Activated T-helper 1 cell treated with anti-CD3 and anti-CD28 coated beads, Interleukin-12 subunit alpha, Interleukin-12 subunit beta, Interleukin-2, Interleukin-4 antibody, amounts not matched to agents 30 ng/mL and 10 ng/mL and 1 ng/mL, durations not matched to agents 14 hours and 24 hours and 36 hours (primary cell): ENCODE results near the gene SCN5A. TPM values are rescaled to one million over a fixed set of nuclear protein-coding genes. Genes with fewer than 3 reads are reported as not detected.

Source experiments
- DNase-seq: peaks from one replicate; pipeline ENCODE4 v3.0.0; 2021; ENCODE audit warnings: low spot score
- H3K27ac Mint-ChIP-seq: one replicate; pipeline ENCODE4 v1.8.0; 2021; ENCODE audit warnings: mild to moderate bottlenecking, mixed read lengths
- H3K27me3 Mint-ChIP-seq: one replicate; pipeline ENCODE4 v1.8.0; 2022; ENCODE audit warnings: mild to moderate bottlenecking, moderate library complexity, mixed read lengths; ENCODE audit not compliant: insufficient read depth
- H3K36me3 Mint-ChIP-seq: one replicate; pipeline ENCODE4 v1.8.0; 2021; ENCODE audit warnings: low read depth, mixed read lengths
- H3K4me1 Mint-ChIP-seq: one replicate; pipeline ENCODE4 v1.8.0; 2021; ENCODE audit warnings: low read depth, mixed read lengths
- H3K4me3 Mint-ChIP-seq: one replicate; pipeline ENCODE4 v1.8.0; 2021; ENCODE audit warnings: mild to moderate bottlenecking, moderate library complexity, mixed read lengths
- H3K9me3 Mint-ChIP-seq: one replicate; pipeline ENCODE4 v1.8.0; 2021; ENCODE audit warnings: mixed read lengths
- intact Hi-C: fragments of 100-400 bp; cut with micrococcal nuclease; formaldehyde crosslinking; loops from one replicate; pipeline ENCODE4 v1.15.1; 2024
- total RNA-seq: library from RNA; stranded (reverse); gene quantifications from 2 replicates; pipeline ENCODE4 v1.2.3, GENCODE V29; 2022

SCN5A gene
- total RNA-seq, 1 donor from 2014 or later, result not detected

DNA sequence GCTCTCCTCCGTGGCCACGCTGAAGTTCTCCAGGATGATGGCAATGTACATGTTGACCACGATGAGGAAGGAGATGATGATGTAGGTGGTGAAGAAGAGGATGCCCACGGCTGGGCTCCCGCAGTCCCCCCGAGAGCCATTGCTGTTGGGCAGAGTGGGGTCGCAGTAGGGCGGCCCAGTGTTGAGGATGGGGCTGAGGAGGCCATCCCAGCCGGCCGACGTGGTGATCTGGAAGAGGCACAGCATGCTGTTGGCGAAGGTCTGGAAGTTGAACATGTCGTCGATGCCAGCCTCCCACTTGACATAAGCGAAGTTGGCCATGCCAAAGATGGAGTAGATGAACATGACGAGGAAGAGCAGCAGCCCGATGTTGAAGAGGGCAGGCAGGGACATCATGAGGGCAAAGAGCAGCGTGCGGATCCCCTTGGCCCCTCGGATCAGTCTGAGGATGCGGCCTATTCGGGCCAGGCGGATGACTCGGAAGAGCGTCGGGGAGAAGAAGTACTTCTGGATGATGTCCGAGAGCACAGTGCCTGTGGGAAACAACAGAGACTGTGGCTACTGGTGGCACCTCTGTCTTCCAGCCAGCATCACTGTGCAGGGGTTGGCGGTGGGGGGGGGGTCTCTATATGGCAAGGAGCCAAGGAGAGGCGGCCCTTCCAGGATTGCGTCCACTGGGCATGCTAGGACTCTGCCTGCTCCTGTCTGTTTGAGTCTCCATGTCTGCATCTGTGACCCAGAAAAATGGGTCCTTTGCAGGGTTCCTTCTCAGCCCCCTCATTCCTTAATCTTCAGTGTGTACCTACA is 98.3 kb downstream of the SCN5A start:
- Mint-ChIP-seq H3K27ac (no peak overlapping the region), H3K36me3 (no peaks in the 10 kb centered on the region), H3K4me3 (no peak overlapping the region), H3K27me3 (peaks cover 5% of the 10 kb centered on the region), H3K9me3 (no peaks in the 10 kb centered on the region), H3K4me1 (no peaks in the 10 kb centered on the region)
- DNase-seq, result no peak
- intact Hi-C loops, result no loop called here

DNA sequence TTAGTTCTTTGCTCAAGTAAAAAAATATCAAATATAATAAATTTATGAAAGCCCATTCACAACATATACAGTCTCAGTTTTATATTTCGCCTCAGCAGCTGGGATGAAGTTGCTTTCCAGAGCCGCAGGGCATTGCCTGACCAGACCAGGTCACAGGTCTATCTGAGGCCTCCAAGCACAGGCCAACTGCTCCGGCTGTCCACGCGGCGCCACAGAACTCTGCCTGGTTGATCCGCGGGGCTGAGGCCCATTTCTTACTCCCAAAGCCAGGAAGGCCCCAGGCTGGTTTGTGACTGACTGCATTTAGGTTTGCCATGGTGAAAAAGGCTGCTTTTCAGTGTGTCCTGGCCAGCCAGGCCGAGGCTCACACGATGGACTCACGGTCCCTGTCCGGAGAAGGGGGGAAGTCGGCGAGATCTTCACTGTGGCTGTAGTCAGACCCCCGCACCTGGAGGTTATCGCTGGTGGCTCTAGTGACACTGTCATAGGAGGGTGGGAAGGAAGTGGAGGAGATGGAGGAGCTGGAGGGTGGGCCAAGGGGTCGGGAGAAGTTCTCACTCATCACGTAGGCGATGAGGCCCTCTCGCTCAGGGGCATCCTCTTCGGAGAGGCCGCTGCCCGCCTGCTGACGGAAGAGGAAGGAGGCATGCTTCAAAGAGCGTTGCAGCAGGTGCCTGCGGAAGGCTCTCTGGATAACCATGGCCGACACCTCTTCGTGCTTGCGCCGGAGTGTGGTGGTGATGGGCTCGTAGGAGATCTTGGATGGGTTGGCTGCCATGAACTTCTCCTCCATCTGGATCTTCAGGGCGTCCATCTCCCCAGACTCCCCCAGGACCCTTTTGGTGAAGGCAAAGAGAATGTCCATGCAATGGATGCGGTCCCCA is 99.3 kb downstream of the SCN5A start:
- H3K4me1 Mint-ChIP-seq, result no peaks in the 10 kb centered on the region
- no peak for DNase-seq
- H3K9me3 Mint-ChIP-seq, result no peaks in the 10 kb centered on the region
- H3K27me3 Mint-ChIP-seq, result peaks cover 7% of the 10 kb centered on the region
- H3K4me3 Mint-ChIP-seq, result no peak overlapping the region
- intact Hi-C loops, result no loop called here
- H3K36me3 Mint-ChIP-seq, result no peaks in the 10 kb centered on the region
- H3K27ac Mint-ChIP-seq, result no peak overlapping the region

DNA sequence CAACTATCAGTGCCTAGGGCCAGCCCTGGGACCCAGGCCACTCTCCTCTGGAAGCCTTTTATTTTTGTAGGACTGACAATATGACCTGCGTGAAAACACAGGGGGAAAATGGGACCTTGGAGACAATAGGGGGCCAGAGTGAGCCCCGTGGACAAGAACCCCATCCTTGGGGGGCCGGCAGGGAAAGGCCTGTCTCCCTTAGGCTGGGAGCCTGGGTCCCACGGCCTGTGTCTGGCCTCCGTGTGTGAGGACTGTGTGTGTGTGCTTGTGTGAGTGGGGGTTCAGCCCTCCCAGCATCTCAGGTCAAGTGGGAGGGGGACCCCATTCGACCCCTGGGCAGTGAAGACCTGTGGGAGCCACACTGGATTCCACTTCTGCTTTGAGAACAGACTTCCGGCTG is 100.0 kb downstream of the SCN5A start:
- Mint-ChIP-seq H3K27me3 (peaks cover 8% of the 10 kb centered on the region), H3K9me3 (no peaks in the 10 kb centered on the region), H3K4me3 (no peak overlapping the region), H3K4me1 (no peaks in the 10 kb centered on the region), H3K36me3 (no peaks in the 10 kb centered on the region), H3K27ac (no peak overlapping the region)
- DNase-seq, result no peak
- intact Hi-C loops, result no loop called here

DNA sequence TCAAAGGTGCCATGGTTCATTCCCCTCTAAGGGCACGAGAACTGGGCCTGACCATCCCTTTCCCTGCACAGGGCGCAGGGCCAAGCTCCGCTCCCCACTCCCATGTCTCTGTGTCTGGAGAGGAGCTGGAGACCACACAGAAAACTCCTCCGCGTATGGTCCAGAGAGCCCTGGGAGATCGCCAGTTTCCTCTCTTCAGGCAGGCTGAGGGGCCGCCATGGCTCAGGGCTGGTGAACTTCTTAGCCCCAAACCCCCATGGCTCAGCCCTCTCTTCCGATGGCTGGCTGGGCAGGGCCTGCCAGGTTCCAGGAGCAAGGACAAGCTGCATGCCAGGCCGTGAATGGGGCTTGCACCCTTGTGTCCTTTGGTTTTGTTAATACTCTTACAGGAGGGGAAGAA is 100.4 kb downstream of the SCN5A start:
- Mint-ChIP-seq H3K9me3 (no peaks in the 10 kb centered on the region), H3K36me3 (no peaks in the 10 kb centered on the region), H3K27me3 (peaks cover 8% of the 10 kb centered on the region), H3K4me1 (no peaks in the 10 kb centered on the region), H3K4me3 (no peak overlapping the region), H3K27ac (no peak overlapping the region)
- intact Hi-C loops, result no loop called here
- no peak for DNase-seq

DNA sequence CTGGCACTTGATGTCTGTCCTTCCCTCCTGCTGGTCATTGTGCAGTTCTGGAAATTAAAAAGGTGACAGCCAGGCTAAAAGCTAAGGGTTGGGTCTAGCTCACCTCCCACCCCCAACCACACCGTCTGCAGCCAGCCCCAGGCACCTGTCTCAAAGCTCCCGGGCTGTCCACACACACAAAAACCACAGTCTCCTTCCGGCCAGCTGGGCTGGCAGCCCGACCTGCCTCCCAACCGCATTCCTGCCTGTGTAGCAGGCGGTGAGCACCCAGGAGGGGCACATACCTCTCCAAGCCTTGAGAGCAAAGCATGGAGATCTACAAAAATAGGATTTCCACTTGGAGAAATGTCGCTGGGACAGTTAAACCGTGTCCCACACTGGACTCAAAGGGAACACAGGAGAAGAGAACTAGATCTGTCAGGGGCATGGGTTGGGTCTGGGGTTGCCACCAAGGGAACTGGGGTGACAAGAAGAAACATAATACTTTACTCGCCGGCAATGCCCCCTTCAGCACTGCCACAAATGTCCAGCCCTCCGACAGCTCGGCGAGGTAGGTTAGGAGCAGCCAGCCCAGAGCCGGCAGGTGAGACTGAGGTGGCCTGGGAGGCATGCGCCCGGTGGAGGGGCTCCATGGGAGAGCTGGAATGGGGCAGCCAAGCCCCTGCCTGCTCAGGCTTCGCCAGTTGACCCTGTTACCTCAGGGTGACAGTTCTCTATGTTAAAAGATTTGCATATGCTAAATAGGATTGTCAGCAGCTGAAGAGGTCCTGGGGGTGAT is 101.1 kb downstream of the SCN5A start:
- intact Hi-C loops, result no loop called here
- Mint-ChIP-seq H3K9me3 (no peaks in the 10 kb centered on the region), H3K4me3 (no peak overlapping the region), H3K27me3 (peaks cover 8% of the 10 kb centered on the region), H3K36me3 (no peaks in the 10 kb centered on the region), H3K4me1 (no peaks in the 10 kb centered on the region), H3K27ac (no peak overlapping the region)
- no peak for DNase-seq

DNA sequence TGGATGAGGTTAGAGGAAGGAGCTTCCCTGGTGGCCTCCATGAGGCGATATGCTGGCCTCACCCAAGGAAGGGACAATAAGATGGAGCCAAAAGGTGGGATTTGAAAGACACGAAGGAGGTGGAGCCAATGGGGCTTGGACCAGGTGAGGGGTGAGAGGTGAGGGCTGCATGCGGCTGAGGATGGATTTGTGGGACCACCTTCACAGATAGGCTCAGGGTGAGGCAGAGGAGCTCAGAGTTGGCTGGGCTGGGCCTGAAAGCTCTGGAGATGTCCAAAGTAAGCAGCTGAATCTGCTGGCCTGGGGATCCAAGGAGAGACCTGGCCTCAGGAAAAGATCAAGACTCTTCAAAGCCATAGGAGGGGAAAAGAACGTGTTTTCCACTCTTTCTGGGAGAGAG is 103.5 kb downstream of the SCN5A start:
- DNase-seq, result no peak
- peaks cover 8% of the 10 kb centered on the region for H3K27me3 Mint-ChIP-seq

DNA sequence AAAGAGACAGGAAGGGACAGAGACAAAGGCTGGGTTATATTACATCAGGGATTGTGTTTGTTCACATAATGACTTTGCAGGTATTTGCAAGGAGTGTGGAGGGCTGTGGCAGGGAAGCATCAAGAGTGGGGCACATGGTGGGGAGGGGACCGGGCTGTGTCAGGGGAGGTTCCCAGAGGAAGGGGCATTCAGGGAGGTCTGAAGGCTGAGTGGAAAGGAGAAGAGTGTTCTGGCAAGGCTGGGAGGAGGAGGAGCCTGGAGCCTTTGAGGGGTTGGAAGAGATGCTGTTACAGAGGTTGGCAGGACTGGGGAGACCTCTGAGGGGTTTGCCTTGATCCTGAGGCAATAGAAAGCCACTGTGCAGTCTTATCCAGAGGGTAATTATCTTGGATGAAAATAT is 103.9 kb downstream of the SCN5A start:
- no peaks in the 10 kb centered on the region for H3K36me3 Mint-ChIP-seq
- no peaks in the 10 kb centered on the region for H3K4me1 Mint-ChIP-seq
- H3K27me3 Mint-ChIP-seq, result peaks cover 8% of the 10 kb centered on the region
- intact Hi-C loops, result no loop called here
- no peaks in the 10 kb centered on the region for H3K9me3 Mint-ChIP-seq
- H3K4me3 Mint-ChIP-seq, result no peak overlapping the region
- H3K27ac Mint-ChIP-seq, result no peak overlapping the region
- no peak for DNase-seq

More for the DNA sequence above, 103.5 kb downstream of the SCN5A start:
- Mint-ChIP-seq H3K27ac (no peak overlapping the region), H3K36me3 (no peaks in the 10 kb centered on the region), H3K4me1 (no peaks in the 10 kb centered on the region), H3K9me3 (no peaks in the 10 kb centered on the region), H3K4me3 (no peak overlapping the region)
- intact Hi-C loops, result no loop called here

DNA sequence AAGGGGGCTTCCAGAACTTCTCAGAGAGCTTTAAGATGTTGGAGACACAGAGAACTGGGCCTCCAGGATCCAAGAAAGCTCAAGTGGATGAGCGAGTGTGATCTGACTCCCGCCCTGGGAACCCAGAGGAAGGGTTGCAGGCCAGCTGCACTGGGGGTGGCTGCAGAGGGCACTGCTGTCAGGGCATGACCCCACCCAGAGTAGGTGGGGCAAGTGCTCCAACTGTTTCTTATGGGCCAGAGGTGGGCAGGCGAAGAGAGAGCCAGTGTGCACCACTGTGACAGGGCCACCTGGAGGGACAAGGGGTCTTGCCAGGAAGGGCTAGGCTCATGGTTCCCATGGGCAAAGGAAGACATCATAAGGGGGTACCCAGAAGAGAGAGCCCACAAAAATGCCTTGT is 104.6 kb downstream of the SCN5A start:
- intact Hi-C loops, result no loop called here
- Mint-ChIP-seq H3K9me3 (no peaks in the 10 kb centered on the region), H3K36me3 (no peaks in the 10 kb centered on the region), H3K4me3 (no peak overlapping the region), H3K27me3 (peaks cover 8% of the 10 kb centered on the region), H3K4me1 (no peaks in the 10 kb centered on the region), H3K27ac (no peak overlapping the region)
- DNase-seq, result no peak

DNA sequence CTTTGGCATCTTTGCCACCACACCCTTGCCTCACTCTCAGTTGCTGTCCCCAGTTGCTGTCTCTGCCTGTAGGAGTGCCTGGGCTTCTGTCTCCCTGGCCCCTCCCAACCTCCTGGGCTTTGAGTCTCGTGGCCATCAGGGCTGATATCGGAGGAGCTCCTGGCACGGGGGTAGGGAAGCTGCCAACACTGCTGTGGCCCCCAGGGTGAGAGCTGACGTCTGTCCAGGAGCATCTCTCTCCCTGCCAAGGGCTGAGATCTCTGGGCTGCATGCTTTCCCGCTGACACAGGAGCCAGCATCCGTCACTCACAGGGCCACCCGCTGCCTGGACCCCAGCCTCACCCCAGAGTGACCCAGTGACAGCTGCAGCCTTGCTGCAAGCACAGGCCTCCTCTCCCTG is 105.9 kb downstream of the SCN5A start:
- intact Hi-C loops, result no loop called here
- no peak overlapping the region for H3K4me3 Mint-ChIP-seq
- H3K27me3 Mint-ChIP-seq, result peaks cover 8% of the 10 kb centered on the region
- no peaks in the 10 kb centered on the region for H3K36me3 Mint-ChIP-seq
- no peaks in the 10 kb centered on the region for H3K4me1 Mint-ChIP-seq
- DNase-seq, result no peak
- no peak overlapping the region for H3K27ac Mint-ChIP-seq
- H3K9me3 Mint-ChIP-seq, result no peaks in the 10 kb centered on the region

DNA sequence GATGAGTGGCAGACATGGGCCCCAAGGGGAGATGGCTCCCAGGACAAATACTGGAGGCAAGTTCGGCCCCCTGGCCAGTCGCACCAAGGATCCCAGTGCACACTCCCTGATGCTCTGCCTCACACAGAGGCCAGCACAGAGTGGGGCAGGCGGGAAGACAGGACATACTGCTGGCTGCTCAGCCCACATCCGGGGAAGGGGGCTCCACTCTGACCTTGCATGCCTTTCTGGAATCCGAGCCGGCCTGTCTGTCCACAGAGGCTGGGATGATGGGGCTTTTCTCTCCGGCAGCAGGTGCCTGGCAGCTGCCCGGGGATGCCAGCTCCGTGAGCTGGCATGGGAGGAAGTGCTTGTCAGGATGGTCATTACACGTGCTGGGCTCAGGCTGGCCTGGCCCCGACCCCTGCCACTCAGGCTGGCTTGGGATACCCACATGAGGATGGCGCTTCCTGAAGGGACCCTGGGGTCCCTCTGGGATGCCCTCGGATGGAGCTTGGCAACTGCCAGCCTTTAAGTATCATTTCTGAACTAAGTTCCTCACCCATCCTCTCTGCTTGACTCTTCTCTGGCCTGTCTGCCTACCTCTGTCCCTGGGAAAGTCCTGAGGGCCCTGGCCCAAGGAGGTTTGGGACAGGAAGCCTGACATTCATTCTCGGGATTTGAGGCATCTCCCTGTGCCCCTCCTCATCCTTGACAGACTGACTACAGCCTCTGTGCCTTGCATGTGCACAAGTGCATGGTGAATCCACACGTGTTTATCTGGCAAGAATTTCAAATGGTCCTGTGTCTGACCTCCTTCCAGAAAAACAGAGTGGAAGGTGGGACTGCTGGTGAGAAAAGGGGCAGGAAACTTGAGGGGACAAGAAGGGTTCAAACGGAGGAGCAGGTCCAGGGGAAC is 106.8 kb downstream of the SCN5A start:
- Mint-ChIP-seq H3K4me1 (no peaks in the 10 kb centered on the region), H3K9me3 (no peaks in the 10 kb centered on the region), H3K27ac (no peak overlapping the region), H3K4me3 (no peak overlapping the region), H3K36me3 (no peaks in the 10 kb centered on the region), H3K27me3 (peaks cover 4% of the 10 kb centered on the region)
- intact Hi-C loops, result no loop called here
- no peak for DNase-seq

DNA sequence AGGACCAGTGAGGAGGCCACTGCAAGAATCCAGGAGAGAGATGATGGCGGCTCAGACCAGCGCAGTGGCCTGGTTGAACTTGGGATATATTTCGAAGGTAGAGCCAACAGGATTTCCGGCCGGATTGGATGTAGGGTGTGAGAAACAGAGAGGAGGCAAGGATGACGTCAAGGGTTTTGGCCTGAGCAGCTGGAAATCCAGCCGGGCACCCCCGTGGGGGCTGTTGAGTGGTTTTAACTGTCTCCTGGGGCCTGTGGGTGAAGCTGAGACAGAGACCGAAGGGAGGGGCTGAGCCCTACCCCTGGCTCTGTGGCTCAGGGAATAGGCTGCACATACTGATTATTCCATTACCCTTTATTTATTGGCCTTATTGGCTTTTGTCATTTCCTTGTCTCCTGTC is 107.7 kb downstream of the SCN5A start:
- Mint-ChIP-seq H3K4me1 (no peaks in the 10 kb centered on the region), H3K27ac (no peak overlapping the region), H3K27me3 (peaks cover 4% of the 10 kb centered on the region), H3K9me3 (no peaks in the 10 kb centered on the region), H3K36me3 (no peaks in the 10 kb centered on the region), H3K4me3 (no peak overlapping the region)
- intact Hi-C loops, result no loop called here
- DNase-seq, result no peak

DNA sequence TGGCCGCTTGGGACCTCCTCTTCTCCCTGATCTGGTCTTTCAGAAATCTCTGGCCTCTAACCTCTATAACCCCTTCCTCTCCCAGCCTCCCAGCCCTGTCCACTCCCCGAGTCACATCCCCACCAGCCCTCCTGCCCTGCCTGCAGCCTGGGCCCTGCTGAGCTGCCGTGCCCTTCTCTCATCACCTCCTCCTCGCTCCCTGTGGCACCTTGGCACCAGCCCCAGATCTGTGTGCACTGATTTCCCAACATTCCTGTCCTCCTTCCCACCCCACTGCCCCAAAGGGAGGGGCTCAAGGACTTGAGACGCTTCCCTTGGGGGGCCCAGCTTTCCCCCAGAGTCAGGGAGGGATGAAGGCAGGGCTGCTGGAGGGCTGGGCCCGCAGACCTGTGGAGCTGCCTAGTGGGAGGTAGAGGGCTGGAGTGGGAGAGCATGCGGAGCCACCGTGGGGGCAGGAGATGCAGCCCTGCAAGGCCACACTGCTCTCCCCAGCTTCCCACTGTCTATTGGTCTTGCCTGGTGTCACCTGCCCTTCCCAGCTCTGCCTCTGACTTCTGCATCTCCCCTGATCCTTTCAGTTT is 110.6 kb downstream of the SCN5A start:
- Mint-ChIP-seq H3K9me3 (no peaks in the 10 kb centered on the region), H3K4me1 (no peaks in the 10 kb centered on the region), H3K36me3 (peaks cover 3% of the 10 kb centered on the region), H3K27ac (no peak overlapping the region), H3K4me3 (no peak overlapping the region), H3K27me3 (no peaks in the 10 kb centered on the region)
- DNase-seq, result no peak
- intact Hi-C loops, result no loop called here
